GM19452 (cell line): ENCODE results near the gene PIK3R6.
A peak's percentile ranks its signal among the peaks of the same experiment; 100 is the strongest.
"Not testable (repeated sequence)": the region's sequence is repeated elsewhere in the genome, so short reads cannot be mapped to it uniquely, and the experiment has no call there.

Source experiments
- ATAC-seq: cut with Tn5 transposase; IDR thresholded peaks from one replicate; pipeline ENCODE4 v1.9.1; 2021; ENCODE audit not compliant: unreplicated experiment

PIK3R6 gene

GRCh38 chr17:8856869-8857575 lies 10.5 kb downstream of the PIK3R6 start:
- ATAC-seq = no peak

GRCh38 chr17:8856205-8856603 lies 11.3 kb downstream of the PIK3R6 start:
- ATAC-seq = not testable (repeated sequence)

- peak; percentile 39 for ATAC-seq
Measured at GRCh38 chr17:8855477-8856204, 11.8 kb downstream of the PIK3R6 start.

- no peak for ATAC-seq
Measured at GRCh38 chr17:8851600-8851999, 15.9 kb downstream of the PIK3R6 start.

- no peak for ATAC-seq
Measured at GRCh38 chr17:8849311-8850041, 18.0 kb downstream of the PIK3R6 start.

- no peak for ATAC-seq
Measured at GRCh38 chr17:8847891-8848290, 19.6 kb downstream of the PIK3R6 start.

GRCh38 chr17:8846768-8847211 lies 20.7 kb downstream of the PIK3R6 start:
- no peak for ATAC-seq

GRCh38 chr17:8844229-8845218 lies 22.9 kb downstream of the PIK3R6 start:
- no peak for ATAC-seq

- ATAC-seq = no peak
Measured at GRCh38 chr17:8843344-8843743, 24.1 kb downstream of the PIK3R6 start.

GRCh38 chr17:8841844-8842243 lies 25.6 kb downstream of the PIK3R6 start:
- no peak for ATAC-seq

GRCh38 chr17:8839410-8839935 lies 28.0 kb downstream of the PIK3R6 start:
- ATAC-seq = no peak

GRCh38 chr17:8838551-8839095 lies 28.9 kb downstream of the PIK3R6 start:
- no peak for ATAC-seq

- no peak for ATAC-seq
Measured at GRCh38 chr17:8837563-8838075, 29.9 kb downstream of the PIK3R6 start.

- ATAC-seq = no peak
Measured at GRCh38 chr17:8836821-8837562, 30.5 kb downstream of the PIK3R6 start.

- ATAC-seq = no peak
Measured at GRCh38 chr17:8835631-8836364, 31.7 kb downstream of the PIK3R6 start.

GRCh38 chr17:8835106-8835505 lies 32.4 kb downstream of the PIK3R6 start:
- no peak for ATAC-seq

- ATAC-seq = no peak
Measured at GRCh38 chr17:8832711-8833352, 34.6 kb downstream of the PIK3R6 start.
